Fibroblast of pulmonary artery (primary cell): ENCODE data around the gene MTUS2.
"Not testable (repeated sequence)": the region's sequence is repeated elsewhere in the genome, so short reads cannot be mapped to it uniquely, and the experiment has no call there.

ENCODE experiments used
- DNase-seq: peaks from one replicate; pipeline ENCODE4 v3.0.0-alpha.2; 2010; ENCODE audit warnings: low read depth
- H3K4me3 ChIP-seq: replicated peaks from 2 replicates; pipeline ENCODE4 v1.5.1; 2011; ENCODE audit warnings: low read depth, mild to moderate bottlenecking, control low read depth, low read length, moderate library complexity
- TF ChIP-seq, protein P1 (sequence below): IDR thresholded peaks from 2 replicates; pipeline ENCODE4 v1.5.1; 2011; ENCODE audit warnings: mild to moderate bottlenecking, control low read depth, low read length, inconsistent platforms; ENCODE audit errors: missing control alignments

MTUS2 gene

DNA sequence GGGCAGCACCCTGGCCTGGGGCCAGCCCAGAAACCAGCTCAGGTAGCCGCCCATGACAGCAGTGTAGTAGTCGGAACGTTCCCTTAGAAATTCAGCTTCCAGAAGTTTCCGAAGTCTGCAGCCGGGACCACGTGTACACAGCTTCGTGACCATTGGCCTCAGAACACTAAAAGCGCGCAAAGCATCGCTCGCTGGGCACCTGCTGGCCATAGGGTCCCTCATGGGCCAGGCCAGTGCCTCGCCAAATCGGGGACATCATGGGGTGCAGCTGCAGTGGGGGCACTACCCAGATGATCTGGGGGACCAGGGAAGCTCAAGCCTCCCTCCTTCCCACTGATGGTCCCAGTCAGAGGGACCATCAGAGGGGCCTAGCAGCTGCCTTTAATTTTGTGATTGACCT, 384.5 kb downstream of the MTUS2 start:
- DNase-seq: no peak
- TF ChIP-seq, protein P1, sequence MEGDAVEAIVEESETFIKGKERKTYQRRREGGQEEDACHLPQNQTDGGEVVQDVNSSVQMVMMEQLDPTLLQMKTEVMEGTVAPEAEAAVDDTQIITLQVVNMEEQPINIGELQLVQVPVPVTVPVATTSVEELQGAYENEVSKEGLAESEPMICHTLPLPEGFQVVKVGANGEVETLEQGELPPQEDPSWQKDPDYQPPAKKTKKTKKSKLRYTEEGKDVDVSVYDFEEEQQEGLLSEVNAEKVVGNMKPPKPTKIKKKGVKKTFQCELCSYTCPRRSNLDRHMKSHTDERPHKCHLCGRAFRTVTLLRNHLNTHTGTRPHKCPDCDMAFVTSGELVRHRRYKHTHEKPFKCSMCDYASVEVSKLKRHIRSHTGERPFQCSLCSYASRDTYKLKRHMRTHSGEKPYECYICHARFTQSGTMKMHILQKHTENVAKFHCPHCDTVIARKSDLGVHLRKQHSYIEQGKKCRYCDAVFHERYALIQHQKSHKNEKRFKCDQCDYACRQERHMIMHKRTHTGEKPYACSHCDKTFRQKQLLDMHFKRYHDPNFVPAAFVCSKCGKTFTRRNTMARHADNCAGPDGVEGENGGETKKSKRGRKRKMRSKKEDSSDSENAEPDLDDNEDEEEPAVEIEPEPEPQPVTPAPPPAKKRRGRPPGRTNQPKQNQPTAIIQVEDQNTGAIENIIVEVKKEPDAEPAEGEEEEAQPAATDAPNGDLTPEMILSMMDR: no peak
- H3K4me3 ChIP-seq: no peak overlapping the region

DNA sequence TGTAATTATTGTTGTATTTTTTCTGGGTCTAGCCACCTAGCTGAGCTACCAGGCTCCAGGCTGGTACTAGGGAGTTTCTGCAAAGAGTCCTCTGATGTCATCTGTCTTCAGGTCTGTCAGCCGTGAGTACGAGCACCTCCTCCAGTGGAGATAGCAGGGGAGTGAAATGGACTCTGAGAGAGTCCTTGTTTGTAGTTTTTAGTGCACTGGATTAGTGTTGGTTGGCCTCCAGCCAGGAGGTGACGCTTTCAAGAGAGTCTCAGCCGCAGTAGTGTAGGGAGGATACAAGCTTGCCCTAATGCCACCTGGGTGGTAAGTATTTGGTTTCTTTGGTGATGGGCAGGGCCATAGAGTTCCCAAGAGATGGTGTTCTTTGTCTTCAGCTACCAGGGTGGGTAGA, 390.5 kb downstream of the MTUS2 start:
- no peak overlapping the region for H3K4me3 ChIP-seq
- TF ChIP-seq, protein P1: no peak
- no peak for DNase-seq

DNA sequence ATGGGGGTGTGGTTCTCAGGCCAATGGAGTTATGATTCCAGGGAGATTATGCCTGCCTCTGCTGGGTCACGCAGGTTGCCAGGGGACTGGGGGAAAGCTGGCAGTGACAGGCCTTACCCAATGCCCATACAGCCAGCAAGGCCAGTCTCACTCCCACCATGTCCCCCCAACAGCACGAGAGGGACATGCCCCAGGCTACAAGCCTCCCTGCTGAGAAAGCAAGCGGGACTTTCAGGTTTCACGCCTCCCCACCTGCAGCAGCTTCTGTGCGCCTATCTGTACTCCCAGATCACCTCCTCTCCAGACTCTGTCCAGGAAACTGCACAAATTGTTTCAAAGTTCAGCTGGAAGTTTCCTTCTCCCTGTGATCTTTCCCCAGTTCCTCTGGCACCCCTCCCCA, 391.0 kb downstream of the MTUS2 start:
- not testable (repeated sequence) for DNase-seq, H3K4me3 ChIP-seq

- no peak for DNase-seq
- H3K4me3 ChIP-seq: no peak overlapping the region
- TF ChIP-seq, protein P1: no peak
Observed at GRCh38 chr13:29222458-29222857, 402.3 kb downstream of the MTUS2 start.

- no peak overlapping the region for H3K4me3 ChIP-seq
- TF ChIP-seq, protein P1: no peak
- no peak for DNase-seq
Observed at GRCh38 chr13:29224206-29224605, 404.1 kb downstream of the MTUS2 start.

DNA sequence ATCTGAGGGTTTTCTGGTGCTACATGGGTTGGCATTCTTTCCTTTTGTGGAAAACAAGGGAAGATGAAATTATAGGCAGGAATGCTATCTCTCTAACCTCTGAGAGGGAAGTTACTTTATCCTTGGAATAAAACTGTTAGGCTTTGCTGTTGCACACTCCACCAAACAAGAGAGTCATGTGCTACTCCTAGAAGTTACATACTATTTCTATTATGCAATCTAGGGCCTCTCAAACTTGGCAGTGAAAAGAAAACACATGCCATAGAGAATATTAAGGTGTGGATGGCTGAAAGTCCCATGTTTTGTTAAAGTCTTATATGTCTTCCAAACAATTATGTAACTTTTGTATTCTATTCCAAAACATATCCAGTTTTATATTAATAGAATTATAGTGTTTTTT, 407.4 kb downstream of the MTUS2 start:
- no peak for DNase-seq
- TF ChIP-seq, protein P1: no peak
- H3K4me3 ChIP-seq: no peak overlapping the region

DNA sequence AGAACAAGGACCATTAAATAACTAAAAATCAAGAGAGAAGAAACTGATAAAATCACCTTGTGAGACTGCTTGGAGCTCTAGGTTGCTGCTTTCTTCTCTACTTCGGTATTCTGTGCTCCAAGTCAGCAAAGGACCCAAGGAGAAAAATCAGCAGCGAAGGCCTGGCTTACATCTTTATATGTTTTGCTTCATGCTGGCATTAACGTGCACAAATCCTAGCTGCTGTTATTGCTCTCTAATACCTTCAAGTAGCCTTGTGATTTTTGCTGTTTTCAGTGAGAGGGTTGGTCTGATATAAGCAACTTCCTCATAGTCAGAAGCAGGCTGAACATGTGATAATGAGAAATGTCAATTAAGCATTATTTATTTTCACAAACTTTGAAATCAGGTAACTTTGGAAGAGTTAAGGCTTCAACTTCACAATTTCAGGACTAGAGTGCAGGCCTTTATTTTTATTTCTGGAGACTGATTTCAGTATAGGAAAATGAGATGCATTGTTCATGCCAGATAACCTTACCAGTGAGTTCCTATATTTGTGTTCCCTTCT, 410.2 kb downstream of the MTUS2 start:
- no peak overlapping the region for H3K4me3 ChIP-seq
- no peak for DNase-seq

More for the DNA sequence above, 410.2 kb downstream of the MTUS2 start:
- TF ChIP-seq, protein P1: no peak
